GM12872 (cell line): ENCODE measurements around the gene HOXD13.

ENCODE experiments used
- CTCF ChIP-seq: IDR thresholded peaks from 3 replicates; pipeline ENCODE4 v1.5.1; 2011; ENCODE audit warnings: low read depth, mild to moderate bottlenecking, low read length, moderate library complexity; ENCODE audit not compliant: insufficient read depth

HOXD13 gene

DNA sequence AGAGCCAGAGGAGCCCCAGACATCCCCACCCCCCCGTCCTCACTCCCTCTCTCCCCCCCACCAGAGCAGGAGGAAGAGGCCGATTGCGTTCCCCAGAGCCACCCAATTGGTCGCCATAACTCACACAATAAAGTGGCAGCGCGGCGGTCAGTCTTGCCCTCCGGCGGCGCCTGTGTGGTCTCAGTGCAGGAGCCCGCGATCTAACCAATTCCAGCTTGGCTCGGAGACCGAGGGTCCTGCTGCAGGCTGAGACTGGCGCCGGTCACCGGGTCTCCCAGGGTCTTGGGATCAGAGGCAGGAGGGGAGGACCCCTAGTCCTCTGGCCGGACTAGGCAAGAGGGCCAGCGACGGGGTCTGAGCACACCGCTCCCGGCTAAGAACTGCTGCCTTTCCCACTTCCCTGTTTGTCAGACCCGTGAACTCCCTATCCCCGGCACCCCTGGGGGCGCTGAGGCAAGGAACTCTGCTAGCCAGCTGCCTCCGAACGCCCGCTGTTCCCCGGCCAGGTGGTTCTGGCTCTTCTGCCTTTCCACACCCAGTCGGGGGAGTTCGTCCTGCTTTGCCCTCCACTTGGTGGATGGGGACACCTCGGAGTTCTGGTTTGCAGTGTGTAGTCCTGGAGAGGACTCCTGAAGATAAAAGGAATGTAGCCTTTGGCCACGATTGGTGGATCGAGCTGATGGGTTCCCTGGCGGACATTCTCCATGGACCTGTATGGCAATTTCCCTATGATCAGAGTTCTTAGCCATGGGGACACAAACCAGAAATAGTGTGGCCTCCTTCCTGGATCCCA, 6.0 kb downstream of the HOXD13 start:
- TF ChIP-seq CTCF = no peak

GRCh38 chr2:176099159-176099727, 6.7 kb downstream of the HOXD13 start:
- no peak for TF ChIP-seq CTCF

- TF ChIP-seq CTCF = no peak
These were observed 7.4 kb downstream of the HOXD13 start, which contains the start of gene HOXD12 for GRCh38 chr2:176099728-176100546. Gene HOXD12, plus strand, starts transcription at chr2:176099795. Its CDS starts 7 bp downstream, at chr2:176099802.

DNA sequence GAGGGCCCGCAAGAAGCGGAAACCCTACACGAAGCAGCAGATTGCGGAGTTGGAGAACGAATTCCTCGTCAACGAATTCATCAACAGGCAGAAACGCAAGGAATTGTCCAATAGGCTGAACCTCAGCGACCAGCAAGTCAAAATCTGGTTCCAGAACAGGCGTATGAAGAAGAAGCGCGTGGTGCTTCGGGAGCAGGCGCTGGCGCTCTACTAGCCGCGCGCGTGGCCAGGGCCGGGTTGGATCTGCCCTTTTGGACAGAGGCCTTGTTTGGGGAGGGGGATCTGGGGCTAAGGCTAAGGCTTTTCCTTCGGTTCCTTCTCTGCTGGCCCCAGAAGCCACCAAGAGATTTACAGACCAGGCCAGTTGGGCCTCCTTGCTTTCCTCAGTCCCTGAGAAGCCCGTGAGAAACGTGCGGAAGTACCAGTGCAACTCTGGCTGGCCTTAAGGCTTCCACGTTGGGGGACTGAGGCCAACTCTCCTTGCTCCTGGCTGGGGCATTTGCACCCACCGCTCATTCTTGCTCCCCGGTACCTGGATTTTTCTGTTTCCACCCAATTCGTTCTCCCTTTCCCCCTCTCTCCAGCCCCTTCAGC, 8.1 kb downstream of the HOXD13 start:
- TF ChIP-seq CTCF = no peak

GRCh38 chr2:176101216-176101830, 8.8 kb downstream of the HOXD13 start:
- TF ChIP-seq CTCF = no peak

DNA sequence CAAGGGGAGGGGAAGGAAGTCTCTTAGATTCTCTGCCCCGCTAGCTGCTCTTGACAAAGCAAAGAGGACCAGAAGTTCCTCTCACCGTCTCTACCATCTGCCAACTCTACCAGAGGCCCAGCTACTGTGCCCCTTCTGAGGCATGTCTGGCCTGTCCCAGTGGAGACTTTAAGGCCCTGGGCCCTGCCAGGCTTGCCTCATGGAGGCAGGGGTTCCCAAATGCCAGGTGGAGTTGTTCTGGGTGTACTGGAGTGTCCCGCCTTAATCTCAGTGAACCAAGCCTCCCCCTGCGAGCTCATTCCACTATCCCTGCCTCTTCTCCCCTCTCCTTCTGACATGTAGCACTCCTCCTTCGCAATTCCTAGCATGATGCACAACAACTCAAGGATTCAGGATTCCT, 9.3 kb downstream of the HOXD13 start:
- no peak for TF ChIP-seq CTCF

DNA sequence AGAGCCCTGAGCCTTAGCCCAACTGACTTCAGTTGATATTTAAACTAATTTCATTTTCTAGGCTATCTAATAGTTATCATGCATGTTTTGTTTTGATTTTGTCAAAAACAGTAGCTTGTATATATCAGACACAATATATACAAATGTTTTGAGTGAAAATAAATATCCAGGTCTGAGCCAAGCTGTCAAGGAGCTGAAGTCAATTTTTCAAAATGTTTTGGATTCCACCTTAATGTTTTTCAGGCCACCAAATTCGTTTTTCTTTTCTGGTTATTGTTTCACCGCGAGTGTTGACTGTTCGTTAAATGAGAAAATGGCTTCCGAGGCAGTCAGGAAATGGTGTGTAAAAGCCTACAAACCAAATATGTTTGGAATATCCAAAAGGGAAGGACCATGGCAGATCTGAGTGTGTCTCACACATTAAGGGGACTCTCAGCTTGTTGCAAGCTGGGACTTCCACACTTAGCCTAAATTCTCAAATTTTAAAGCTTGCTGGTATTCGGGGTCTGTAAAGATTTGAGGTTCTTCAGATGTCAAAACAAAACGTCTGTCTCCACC, 9.9 kb downstream of the HOXD13 start:
- no peak for TF ChIP-seq CTCF
